HL-60/S4 treated with retinoic acid at 250 ng/mL for 4 days and 3 days (cell line): Measurements from ENCODE around the gene ZC3H10.
"Not testable (repeated sequence)": the region's sequence is repeated elsewhere in the genome, so short reads cannot be mapped to it uniquely, and the experiment has no call there.

ENCODE experiments used
- in situ Hi-C: fragments of 300-500 bp; cut with MboI; formaldehyde crosslinking; loops from 2 replicates; pipeline ENCODE4 v1.7.0; 2022; ENCODE audit warnings: low sequenced_read_pairs

Gene ZC3H10, protein sequence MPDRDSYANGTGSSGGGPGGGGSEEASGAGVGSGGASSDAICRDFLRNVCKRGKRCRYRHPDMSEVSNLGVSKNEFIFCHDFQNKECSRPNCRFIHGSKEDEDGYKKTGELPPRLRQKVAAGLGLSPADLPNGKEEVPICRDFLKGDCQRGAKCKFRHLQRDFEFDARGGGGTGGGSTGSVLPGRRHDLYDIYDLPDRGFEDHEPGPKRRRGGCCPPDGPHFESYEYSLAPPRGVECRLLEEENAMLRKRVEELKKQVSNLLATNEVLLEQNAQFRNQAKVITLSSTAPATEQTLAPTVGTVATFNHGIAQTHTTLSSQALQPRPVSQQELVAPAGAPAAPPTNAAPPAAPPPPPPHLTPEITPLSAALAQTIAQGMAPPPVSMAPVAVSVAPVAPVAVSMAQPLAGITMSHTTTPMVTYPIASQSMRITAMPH

DNA sequence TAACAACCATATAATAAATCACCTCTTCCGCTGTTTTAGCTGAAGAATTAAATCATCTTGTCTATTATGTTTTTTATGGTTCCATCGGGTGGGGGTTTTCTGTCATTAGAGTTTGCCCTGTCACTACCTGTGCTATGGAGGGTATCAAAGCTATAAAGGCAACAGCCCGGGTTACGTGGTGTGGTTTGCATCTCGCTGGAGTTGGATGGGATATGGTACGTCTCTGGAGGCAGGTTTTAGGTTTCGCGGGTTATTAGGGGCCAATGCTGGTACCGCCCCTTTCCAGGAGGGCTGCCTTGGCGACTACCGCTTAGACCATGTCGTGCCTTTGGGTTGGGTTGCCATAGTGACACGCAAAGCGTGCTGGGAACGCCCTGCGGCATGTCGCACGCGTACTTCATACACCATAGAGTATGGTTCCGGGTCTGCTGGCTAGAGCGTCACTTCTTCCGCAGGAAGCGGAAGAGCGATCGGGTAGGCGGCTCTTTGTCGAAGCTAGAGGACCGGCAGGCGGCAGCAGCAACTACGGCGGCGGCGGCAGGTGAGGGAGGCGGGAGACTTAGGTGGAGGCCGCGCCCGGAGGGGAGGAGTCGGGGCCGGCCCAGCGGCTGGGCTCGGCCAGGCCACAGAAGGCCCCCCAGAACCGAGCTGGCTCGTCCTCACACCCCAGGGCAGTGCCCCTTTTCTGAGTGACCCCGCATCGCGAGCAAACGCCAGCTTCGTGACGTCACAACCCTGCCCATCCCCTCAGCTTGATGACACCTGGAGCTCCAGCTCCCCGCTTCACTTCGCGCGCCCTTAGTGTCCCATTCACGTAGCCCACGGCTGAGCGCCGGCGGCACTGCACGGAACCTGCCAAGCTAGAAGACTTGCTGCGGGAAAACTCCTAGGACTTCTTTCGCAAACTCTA is at the start of gene ZC3H10:
Gene ZC3H10, plus strand, starts transcription at position 489 of the 910 bp plus-strand sequence. CDS start 2,297 bp downstream, outside the sequence.
- in situ Hi-C loops = no loop called here

DNA sequence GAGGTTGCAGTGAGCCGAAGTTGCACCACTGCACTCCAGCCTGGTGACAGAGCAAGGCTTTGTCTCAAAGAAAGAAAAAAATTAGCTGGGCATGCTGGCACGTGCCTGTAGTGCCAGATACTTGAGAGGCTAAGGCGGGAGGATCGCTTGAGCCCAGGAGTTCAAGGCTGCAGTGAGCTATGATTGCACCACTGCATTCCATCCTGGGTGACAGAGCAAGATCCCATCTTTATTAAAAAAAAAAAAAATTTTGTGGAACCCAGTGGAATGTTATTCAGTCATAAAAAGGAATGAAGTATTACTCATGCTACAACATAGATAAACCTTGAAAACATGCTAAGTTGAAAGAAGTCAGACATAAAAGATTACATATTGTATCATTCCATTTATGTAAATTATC is 46.4 kb upstream of the ZC3H10 start:
- in situ Hi-C loops = no loop called here

DNA sequence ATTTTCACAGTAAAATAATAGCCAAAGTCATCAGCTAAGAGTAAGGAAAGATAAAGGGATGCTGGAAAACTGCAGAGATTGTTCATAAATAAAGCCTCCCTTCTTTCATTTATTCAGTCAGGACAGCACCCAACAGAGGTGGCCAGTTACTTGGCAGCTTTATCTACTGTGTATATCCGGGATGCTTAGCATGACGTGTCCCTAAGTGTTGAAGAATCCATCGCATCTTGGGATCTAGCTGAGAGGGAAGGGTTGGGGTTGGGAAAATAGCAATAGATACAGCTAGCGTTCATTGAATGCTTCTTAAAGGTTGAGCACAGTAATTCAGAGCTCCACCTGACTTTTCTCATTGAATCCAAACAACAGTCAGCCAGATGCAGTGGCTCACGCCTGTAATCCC is 43.7 kb upstream of the ZC3H10 start:
- in situ Hi-C loops = no loop called here

DNA sequence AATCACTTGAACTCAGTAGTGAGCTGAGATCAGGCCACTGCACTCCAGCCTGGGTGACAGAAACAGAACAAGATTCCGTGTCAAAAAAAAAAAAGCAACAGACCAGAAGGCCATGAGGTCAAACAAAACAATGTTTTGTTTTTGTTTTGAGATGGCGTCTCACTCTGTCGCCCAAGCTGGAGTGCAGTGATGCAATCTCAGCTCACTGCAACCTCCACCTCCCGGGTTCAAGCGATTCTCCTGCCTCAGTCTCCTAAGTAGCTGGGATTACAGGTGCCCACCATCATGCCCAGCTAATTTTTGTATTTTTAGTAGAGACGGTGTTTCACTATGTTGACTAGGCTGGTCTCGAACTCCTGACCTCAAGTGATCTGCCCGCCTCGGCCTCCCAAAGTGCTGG is 40.1 kb upstream of the ZC3H10 start:
- in situ Hi-C loops = not testable (repeated sequence)

DNA sequence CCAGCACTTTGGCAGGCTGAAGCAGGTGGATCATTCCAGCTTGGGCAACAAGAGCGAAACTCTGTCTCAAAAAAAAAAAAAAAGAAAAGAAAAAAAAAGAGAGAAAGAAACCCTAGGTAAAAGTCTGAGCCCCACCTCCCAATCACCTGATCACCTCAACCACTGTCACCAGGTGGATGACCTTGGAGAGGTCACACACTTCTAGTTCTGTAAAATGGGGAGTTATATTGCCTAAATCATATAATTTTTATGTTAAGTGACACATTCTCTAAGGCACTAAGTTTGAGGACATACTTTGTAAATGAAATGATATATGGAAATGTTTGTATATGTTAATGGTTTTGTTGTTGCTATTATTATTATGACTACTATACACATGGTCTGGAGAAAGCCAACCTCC is 39.6 kb upstream of the ZC3H10 start:
- in situ Hi-C loops = no loop called here

DNA sequence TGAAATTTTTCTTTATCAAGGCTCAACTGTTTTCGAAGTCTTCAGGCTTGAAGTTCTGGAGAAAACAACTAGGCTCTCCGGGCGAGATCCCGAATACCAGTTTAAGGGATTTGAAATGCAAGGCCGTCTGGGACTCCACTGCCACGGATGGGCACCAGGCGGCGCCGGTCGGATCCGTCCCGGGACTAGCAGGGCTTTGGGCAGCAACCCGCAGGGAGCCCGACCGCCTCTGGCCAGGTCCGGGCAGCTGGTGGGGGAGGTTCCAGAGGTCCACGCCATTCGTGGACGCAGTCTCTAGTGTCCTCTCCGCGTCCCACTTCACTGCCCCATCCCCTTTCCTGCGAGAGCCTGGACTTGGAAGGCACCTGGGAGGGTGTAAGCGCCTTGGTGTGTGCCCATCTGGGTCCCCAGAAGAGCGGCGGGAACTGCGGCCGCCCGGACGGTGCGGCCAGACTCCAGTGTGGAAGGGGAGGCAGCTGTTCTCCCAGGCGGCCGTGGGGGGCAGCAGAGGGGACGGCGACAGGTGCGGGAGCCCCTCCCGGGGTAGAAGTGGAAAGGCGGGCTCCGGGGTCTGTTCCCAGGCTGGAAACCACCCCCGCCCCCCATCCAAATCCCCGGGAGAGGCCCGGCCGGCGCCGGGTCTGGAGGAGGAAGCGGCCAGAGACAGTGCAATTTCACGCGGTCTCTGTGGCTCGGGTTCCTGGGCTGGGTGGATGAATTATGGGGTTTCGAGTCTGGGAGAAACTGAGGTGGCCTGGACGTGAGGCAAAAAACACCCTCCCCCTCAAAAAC is 38.9 kb upstream of the ZC3H10 start:
- in situ Hi-C loops = no loop called here

DNA sequence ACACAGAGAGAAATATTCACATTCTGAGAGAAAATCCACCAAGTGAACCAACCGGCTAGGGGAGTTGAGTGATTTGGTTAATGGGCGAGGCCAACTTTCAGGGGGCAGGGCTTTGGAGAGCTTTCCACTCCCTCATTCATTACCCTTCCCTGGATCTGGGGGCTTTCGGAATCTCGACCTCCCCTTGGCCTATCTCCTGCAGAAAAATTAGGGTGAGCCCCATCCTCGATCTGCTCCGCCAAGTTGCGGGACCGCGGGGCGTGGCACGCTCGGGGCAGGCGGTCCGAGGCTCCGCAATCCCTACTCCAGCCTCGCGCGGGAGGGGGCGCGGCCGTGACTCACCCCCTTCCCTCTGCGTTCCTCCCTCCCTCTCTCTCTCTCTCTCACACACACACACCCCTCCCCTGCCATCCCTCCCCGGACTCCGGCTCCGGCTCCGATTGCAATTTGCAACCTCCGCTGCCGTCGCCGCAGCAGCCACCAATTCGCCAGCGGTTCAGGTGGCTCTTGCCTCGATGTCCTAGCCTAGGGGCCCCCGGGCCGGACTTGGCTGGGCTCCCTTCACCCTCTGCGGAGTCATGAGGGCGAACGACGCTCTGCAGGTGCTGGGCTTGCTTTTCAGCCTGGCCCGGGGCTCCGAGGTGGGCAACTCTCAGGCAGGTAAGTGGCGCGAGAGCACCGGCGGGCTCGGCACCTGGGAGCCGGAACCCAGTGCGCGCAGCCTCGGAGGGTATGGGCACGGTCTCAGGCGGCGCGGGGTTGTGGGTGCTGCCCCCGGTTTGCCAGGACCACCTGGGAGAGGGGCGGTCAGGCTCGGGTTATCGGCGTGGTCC is 38.1 kb upstream of the ZC3H10 start, which contains the start of gene ERBB3:
Gene ERBB3, plus strand, starts transcription at position 443 of the 833 bp plus-strand sequence. Its CDS starts 136 bp downstream, at position 579.
- in situ Hi-C loops = no loop called here

DNA sequence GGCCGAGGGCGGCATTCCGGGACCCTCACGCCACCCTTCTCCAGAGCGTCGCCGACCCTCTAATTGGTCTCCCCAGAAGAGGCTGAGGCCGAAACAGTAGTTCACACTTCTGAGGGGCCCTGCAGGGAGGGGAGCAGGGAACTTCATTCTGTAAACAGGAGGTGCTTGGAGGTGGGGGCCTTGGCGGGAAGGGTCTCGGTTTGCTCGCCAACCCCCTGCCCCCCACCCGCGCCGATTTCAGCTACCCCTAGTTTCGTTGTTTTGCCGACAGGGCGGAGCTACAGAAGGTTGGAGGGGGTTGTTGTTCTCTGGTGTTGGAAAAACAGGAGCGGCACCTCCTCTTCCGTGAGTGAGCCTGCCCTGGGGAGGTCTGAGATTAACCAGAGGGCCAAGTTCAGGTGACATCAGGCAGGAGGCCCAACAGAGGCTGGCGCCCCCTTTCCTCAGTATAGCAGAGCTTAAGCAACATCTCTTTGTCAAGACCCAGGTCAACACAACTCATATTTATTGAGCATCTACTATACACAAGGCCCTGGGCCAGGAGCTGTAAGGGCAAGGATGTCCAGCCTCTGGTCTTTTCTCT is 37.4 kb upstream of the ZC3H10 start:
- in situ Hi-C loops = no loop called here

DNA sequence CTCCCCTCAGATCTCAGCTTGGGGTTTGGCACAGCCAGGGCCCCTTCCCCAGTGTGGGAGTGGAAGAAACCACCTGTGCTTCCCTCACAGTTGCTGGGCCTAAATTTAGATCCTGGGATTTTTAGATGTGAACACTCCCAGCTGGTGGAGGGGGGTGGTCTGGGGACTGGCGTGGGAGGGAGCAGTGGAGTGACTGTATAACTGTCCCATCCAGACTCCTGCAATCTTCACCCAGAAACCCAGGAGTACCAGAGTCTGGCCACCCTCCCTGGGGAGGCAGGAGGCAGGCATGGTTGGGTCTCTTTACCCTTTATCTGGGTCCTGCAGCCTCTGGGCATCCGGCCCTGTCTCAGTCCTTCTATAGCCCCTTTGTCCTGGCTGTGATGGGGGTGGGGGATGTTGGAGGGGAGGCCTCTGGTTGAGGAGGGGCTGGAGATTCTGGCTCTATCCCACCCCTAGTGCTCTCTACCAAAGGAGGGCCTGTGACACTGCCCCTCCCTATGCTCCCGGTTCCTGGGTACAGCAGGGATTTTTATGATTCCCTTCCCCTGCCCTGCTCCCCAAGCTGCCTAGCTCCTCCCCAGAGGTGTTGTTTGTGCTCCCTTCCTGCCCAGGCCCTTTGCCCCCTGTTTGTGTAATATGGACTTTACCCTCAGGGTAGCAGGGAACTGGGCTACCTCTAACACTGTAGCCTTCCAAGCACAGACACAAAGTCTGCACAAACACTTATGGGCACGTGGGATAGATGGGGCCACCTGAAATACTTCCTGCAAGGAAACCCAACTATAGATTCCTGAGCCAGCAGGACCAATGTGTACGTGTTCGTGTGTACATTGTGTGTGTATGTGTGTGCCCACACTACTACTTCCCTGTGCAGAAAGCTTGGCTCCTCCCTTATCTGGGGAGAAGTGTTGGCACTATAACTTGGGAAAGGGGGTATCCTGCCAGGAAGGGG is 36.4 kb upstream of the ZC3H10 start:
- in situ Hi-C loops = no loop called here

DNA sequence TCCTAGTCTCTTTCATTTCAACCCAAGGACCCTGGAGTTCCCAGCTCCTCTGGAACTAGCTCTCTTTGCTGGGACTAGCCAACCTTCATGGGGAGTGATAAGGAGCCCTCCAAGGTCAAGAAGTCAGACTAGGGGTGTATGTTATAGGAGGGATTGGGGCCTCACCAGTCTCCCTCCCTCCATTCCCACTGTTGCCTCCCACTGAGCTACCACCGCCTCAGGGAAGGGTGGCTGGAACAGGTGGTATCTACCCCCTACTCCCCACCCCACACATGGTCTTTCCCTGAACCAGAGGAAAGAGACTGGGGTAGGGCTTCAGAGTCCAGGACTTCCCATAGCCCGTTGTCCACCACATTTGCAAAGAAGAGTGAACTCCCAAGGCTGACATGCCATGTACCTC is 35.7 kb upstream of the ZC3H10 start:
- in situ Hi-C loops = no loop called here

DNA sequence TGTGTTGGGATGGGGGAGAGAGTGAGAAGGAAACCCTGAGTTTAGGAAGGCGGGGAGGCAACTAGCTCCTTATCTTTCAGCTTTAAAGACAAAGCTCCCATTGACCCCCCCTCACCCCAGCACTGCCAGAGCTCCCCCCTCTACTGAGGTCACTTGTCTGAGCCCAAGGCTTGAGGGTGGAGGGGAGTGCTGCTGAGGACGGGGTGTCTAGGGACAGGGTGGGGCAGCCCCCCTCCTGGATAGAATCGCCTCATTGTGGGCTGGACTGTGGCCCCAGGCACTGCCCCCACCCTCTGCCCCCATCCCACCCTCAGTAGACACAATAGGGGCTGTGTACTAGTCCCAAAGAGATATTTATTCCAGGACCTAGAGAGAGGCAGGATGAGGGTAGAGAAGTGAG is 35.1 kb upstream of the ZC3H10 start:
- in situ Hi-C loops = no loop called here

DNA sequence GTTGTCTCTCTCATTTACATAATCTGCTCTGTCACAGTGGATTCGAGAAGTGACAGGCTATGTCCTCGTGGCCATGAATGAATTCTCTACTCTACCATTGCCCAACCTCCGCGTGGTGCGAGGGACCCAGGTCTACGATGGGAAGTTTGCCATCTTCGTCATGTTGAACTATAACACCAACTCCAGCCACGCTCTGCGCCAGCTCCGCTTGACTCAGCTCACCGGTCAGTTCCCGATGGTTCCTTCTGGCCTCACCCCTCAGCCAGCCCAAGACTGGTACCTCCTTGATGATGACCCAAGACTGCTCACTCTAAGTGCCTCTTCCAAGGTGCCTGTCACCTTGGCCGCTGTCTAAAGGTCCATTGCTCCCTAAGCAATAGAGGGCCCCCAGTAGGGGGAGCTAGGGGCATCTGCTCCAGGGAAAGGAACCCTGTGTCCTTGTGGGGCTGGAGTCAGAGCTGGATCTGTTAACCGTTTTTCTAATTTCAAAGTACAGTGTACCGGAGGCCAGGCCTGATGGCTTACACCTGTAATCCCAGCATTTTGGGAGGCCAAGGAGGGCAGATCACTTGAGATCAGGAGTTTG is 33.0 kb upstream of the ZC3H10 start:
- in situ Hi-C loops = no loop called here

DNA sequence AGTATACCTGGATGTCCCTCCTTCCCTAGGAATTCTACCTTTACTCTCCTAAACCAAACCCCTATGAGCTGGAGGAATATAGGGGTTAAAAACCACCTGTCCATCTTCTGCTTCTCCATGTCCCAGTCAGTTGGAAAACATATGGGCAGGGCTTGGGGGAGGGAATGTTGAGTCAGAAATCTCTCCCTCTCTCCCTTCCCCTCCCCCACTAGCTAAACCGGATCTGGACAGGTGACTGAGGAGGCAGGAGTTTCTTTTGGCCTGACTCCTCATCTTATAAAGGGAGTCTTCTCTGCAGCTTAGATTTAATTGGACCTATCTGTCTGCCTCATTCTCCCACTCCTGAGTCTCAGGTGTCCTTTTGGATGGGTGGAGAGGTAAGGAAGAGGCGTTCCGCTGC is 32.0 kb upstream of the ZC3H10 start:
- in situ Hi-C loops = no loop called here

DNA sequence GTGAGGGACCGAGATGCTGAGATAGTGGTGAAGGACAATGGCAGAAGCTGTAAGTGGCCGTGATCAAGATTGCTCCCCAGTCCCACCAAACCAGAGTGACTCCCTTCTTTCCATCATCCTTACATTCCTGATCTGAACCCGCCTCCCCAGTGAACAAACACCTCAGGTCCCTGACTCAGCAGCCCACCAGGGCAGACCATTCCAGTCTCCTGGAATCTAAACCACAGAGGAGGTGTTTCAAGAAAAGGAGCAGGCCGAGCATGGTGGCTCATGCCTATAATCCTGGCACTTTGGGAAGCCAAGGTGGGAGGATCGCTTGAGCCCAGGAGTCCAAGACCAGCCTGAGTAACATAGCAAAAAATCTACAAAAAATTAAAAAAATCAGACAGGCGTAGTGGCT is 31.5 kb upstream of the ZC3H10 start:
- in situ Hi-C loops = no loop called here

DNA sequence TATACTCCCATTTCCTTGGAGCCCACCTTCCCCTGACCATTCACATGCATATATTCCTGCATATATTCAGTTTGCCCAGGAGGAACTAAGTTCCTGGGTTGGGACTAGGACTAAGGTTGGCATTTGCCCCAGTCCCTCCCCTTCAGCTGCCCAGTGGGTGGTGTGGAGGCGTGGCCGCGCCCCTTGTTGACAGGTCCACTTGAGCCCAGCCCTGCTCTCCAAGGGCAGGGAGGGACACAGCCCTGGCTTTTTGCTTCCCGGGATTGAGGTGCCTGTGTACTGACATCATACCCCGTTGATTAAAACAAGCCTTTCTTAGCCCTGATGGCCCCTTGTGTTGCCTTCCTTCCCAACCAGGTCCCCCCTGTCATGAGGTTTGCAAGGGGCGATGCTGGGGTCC is 30.8 kb upstream of the ZC3H10 start:
- in situ Hi-C loops = no loop called here

DNA sequence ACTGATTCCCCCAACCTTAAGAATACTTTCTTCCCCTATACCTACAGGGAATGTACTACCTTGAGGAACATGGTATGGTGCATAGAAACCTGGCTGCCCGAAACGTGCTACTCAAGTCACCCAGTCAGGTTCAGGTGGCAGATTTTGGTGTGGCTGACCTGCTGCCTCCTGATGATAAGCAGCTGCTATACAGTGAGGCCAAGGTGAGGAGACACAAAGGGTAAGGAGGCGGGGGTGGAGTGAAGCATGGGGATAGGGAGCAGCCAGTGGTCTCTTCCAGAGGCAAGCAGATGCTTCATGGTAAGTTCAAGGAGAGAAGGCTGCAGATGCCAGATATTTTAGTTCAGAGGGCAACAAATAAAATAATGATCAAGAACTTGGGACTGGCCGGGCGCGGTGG is 20.3 kb upstream of the ZC3H10 start:
- in situ Hi-C loops = no loop called here

DNA sequence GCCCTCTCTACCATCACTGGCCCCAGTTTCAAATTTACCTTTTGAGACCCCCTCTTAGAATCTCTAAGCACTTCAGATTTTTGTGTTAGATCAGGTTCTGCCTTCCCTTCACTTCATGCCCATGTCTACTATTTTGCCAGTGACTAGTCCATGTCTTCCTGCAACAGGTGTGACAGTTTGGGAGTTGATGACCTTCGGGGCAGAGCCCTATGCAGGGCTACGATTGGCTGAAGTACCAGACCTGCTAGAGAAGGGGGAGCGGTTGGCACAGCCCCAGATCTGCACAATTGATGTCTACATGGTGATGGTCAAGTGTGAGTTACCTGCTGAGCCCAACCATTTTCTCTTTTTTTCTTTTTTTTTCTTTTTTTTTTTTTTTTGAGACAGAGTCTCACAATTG is 19.5 kb upstream of the ZC3H10 start:
- in situ Hi-C loops = no loop called here

DNA sequence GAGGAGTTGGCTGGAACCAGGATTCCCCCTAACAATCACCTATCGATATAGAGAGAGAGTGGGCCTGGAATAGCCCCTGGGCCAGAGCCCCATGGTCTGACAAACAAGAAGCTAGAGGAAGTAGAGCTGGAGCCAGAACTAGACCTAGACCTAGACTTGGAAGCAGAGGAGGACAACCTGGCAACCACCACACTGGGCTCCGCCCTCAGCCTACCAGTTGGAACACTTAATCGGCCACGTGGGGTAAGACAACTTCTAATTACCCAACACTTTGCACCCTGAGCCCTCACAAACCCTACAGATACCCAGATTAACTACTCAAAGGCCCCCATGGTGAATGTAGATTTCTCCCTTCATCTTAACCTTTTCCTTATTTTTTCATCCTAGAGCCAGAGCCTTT is 18.3 kb upstream of the ZC3H10 start:
- in situ Hi-C loops = no loop called here
